ENCODE measurements around the gene TPH1. TPM values are rescaled to one million over a fixed set of nuclear protein-coding genes. Genes with fewer than 3 reads are reported as not detected.

The TPH1 gene
- total RNA-seq, 1 experiment from 2014 or later = 0.32 TPM

DNA sequence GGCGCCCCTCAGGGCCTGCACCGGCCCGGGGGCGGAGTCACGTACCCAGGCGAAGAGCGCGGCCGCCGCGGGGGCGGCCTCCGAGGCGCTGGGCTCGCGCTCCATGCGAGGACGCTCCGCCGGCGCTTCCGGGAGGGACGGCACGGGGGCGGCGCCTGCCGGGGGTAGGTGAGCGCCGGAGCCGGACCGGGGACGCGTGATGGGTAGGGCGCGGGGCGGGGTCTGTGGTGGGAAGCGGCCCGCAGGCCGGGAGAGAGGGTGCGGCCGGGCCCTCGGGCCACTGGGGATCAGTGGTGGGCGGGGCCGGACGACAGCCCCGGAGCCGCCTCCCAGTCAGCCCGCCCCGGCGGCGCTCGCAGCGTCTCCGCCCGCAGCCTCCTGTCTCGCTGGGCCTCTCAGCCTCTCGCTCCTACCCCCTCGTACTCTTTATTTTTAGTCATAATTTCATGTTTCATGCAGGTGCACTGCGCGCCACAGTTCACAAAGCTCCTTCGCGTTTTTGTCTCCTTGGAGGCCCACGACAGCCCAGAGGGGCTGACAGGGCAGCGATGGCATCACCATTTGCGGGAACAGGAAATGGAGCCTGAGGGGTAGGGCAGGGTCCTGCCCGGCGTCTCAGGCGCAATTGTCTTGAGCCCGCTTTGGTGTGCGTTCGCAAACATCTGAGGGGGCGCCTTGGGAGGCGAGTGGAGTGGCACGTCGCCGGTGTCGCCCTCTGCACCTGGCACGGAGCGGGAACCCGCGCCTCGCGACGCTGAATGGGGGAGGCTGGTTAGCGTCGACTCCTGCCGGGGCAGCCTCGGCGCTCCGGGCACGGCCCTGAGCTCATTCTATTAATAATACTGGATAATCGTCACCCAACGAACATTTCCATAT, 32.9 kb downstream of the TPH1 start, which contains the start of gene SERGEF:
Gene SERGEF, minus strand, starts transcription at position 142 of the 876 bp plus-strand sequence. Its CDS starts 37 bp downstream, at position 105.
- Mint-ChIP-seq H3K9me3 (ENCODE audit: unreplicated experiment) (no peaks in the 10 kb centered on the region), H3K4me3 (ENCODE audit: unreplicated experiment) (peak within 1 kb of the TSS; percentile 80), H3K27ac (ENCODE audit: unreplicated experiment) (peak within 1 kb of the TSS; percentile 14), H3K4me1 (ENCODE audit: low read depth, unreplicated experiment) (peaks cover 18% of the 10 kb centered on the region), H3K27me3 (ENCODE audit: insufficient read depth, unreplicated experiment) (peaks cover 8% of the 10 kb centered on the region), H3K36me3 (ENCODE audit: insufficient read depth, unreplicated experiment) (peaks cover 5% of the 10 kb centered on the region)
- Histone ChIP-seq H3K4me1 (0 out of 2 replicates have a peak, but pooled peaks cover 9% of the 10 kb centered on the region), H3K4me3 (ENCODE audit: low read depth, low read length) (peak within 1 kb of the TSS; percentile 54), H3K9me3 (no peaks in the 10 kb centered on the region), H3K36me3 (ENCODE audit: control insufficient read depth, insufficient read depth, low read length) (no peaks in the 10 kb centered on the region), H3K27me3 (replicated peaks; ENCODE audit: control insufficient read depth, insufficient read depth, low read length) (no peaks in the 10 kb centered on the region)
- no TSS peak for BruUV-seq (replicated peaks)
- TF ChIP-seq, protein P1, sequence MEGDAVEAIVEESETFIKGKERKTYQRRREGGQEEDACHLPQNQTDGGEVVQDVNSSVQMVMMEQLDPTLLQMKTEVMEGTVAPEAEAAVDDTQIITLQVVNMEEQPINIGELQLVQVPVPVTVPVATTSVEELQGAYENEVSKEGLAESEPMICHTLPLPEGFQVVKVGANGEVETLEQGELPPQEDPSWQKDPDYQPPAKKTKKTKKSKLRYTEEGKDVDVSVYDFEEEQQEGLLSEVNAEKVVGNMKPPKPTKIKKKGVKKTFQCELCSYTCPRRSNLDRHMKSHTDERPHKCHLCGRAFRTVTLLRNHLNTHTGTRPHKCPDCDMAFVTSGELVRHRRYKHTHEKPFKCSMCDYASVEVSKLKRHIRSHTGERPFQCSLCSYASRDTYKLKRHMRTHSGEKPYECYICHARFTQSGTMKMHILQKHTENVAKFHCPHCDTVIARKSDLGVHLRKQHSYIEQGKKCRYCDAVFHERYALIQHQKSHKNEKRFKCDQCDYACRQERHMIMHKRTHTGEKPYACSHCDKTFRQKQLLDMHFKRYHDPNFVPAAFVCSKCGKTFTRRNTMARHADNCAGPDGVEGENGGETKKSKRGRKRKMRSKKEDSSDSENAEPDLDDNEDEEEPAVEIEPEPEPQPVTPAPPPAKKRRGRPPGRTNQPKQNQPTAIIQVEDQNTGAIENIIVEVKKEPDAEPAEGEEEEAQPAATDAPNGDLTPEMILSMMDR (IDR thresholded peaks at IDR 0.05; ENCODE audit: insufficient read depth in 1 of 2, low read depth in 1 of 2, low read length in 1 of 2, severe bottlenecking in 1 of 2, unreplicated experiment in 1 of 2) = peak in 1 of 2 experiments; percentile 12
- DNase-seq = peak; percentile 95 to 98
- CTCF ChIA-PET = interaction anchor here (1.0 to 1.4 kb wide), 4 partner anchors 10 to 93 kb away, joined by 3 to 6 read pairs (median 4); partner anchors contain the start of gene SAAL1
- POLR2A ChIA-PET = no interaction called here
- intact Hi-C loops (cut with micrococcal nuclease; ENCODE audit: unreplicated experiment) = loop anchor here (1.0 kb wide), 2 partner anchors 21 to 93 kb away; partner anchors contain the start of gene SAAL1

DNA sequence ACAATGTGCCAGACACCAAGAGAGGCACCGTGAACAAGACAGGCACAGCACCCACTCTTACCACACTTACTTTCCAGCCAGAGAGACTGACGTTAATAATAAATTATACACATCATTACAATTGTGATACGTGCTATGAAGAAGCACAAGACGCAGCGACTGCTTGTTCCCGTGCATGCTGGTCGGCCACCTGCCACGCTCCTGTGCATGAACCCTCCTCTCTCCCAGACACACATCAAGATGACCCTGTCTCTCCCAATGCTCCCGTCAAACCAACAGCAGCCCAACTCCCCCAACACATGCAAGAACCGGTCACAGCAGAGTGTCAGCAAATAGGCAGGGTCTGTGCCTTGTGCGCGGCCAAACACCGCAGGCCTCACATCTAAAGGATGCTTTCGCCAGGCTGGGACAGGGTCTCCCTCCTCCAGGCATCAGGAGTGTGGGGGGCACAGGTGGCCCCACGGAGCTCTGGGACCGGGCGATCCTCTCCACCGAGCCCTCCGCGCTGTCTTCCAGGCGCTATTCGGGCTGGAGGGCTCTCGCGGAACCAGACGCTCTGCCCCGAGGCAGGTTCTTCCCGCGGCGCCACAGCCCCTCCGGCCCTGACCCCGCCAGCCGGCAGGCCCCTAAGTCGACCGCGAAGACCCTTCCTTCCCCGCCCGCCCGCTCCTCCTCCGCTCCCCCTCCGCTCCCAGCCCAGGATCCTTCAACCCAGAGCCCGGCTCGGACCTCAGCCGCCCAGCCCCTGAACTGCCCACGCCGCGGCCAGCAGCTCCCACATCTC, 33.8 kb downstream of the TPH1 start:
- POLR2A ChIA-PET = no interaction called here
- no peaks in the 10 kb centered on the region for H3K27me3 ChIP-seq (replicated peaks; ENCODE audit: control insufficient read depth, insufficient read depth, low read length)
- no peak overlapping the region for H3K27ac Mint-ChIP-seq (ENCODE audit: unreplicated experiment)
- peaks cover 18% of the 10 kb centered on the region for H3K4me1 Mint-ChIP-seq (ENCODE audit: low read depth, unreplicated experiment)
- CTCF ChIA-PET = interaction anchor here (1.4 kb wide), 1 partner anchor 94 kb away, joined by 3 read pairs; the partner anchor contains the start of gene SAAL1
- intact Hi-C loops (cut with micrococcal nuclease; ENCODE audit: unreplicated experiment) = no loop called here
- peak overlapping the region; percentile 54 for H3K4me3 ChIP-seq (ENCODE audit: low read depth, low read length)
- no TSS peak for BruUV-seq (replicated peaks)
- TF ChIP-seq, protein P1 (IDR thresholded peaks at IDR 0.05; ENCODE audit: insufficient read depth in 1 of 2, low read depth in 1 of 2, low read length in 1 of 2, severe bottlenecking in 1 of 2, unreplicated experiment in 1 of 2) = no peak
- H3K4me1 ChIP-seq = 0 out of 2 replicates have a peak, but pooled peaks cover 9% of the 10 kb centered on the region
- H3K9me3 ChIP-seq = no peaks in the 10 kb centered on the region
- H3K36me3 ChIP-seq (ENCODE audit: control insufficient read depth, insufficient read depth, low read length) = no peaks in the 10 kb centered on the region
- no peaks in the 10 kb centered on the region for H3K9me3 Mint-ChIP-seq (ENCODE audit: unreplicated experiment)
- H3K4me3 Mint-ChIP-seq (ENCODE audit: unreplicated experiment) = peak overlapping the region; percentile 80
- H3K27me3 Mint-ChIP-seq (ENCODE audit: insufficient read depth, unreplicated experiment) = peaks cover 8% of the 10 kb centered on the region
- DNase-seq = peak; percentile 41 to 43
- H3K36me3 Mint-ChIP-seq (ENCODE audit: insufficient read depth, unreplicated experiment) = peaks cover 5% of the 10 kb centered on the region

- no peak overlapping the region for H3K27ac Mint-ChIP-seq (ENCODE audit: unreplicated experiment)
- CTCF ChIA-PET = interaction anchor here (1.4 kb wide), 1 partner anchor 94 kb away, joined by 3 read pairs; the partner anchor contains the start of gene SAAL1
- 0 out of 2 replicates have a peak, but pooled peaks cover 9% of the 10 kb centered on the region for H3K4me1 ChIP-seq
Measured at GRCh38 chr11:18011633-18012032, 34.4 kb downstream of the TPH1 start.

More at GRCh38 chr11:18011633-18012032, 34.4 kb downstream of the TPH1 start:
- intact Hi-C loops (cut with micrococcal nuclease; ENCODE audit: unreplicated experiment) = no loop called here
- peak overlapping the region; percentile 80 for H3K4me3 Mint-ChIP-seq (ENCODE audit: unreplicated experiment)
- POLR2A ChIA-PET = no interaction called here
- Histone ChIP-seq H3K4me3 (ENCODE audit: low read depth, low read length) (peak overlapping the region; percentile 54), H3K9me3 (no peaks in the 10 kb centered on the region), H3K36me3 (ENCODE audit: control insufficient read depth, insufficient read depth, low read length) (no peaks in the 10 kb centered on the region), H3K27me3 (replicated peaks; ENCODE audit: control insufficient read depth, insufficient read depth, low read length) (no peaks in the 10 kb centered on the region)
- no peak for DNase-seq
- TF ChIP-seq, protein P1 (IDR thresholded peaks at IDR 0.05; ENCODE audit: insufficient read depth in 1 of 2, low read depth in 1 of 2, low read length in 1 of 2, severe bottlenecking in 1 of 2, unreplicated experiment in 1 of 2) = no peak
- H3K27me3 Mint-ChIP-seq (ENCODE audit: insufficient read depth, unreplicated experiment) = peaks cover 8% of the 10 kb centered on the region
- peaks cover 18% of the 10 kb centered on the region for H3K4me1 Mint-ChIP-seq (ENCODE audit: low read depth, unreplicated experiment)
- BruUV-seq (replicated peaks) = no TSS peak
- peaks cover 8% of the 10 kb centered on the region for H3K36me3 Mint-ChIP-seq (ENCODE audit: insufficient read depth, unreplicated experiment)
- no peaks in the 10 kb centered on the region for H3K9me3 Mint-ChIP-seq (ENCODE audit: unreplicated experiment)
